Esophagus muscularis mucosa (tissue), 4 donors: ENCODE measurements around the gene PCDH15.

Experiments used
- CTCF ChIP-seq, 3 experiments: fragments of 200-600 bp in 2 of 3; fragments of 450-650 bp in 1 of 3; sonication (generic) in 2 of 3; IDR thresholded peaks; one replicate each; pipeline ENCODE4 v1.5.1; 2017 to 2019; ENCODE audit warnings: antibody characterized with exemption in 3 of 3, mild to moderate bottlenecking in 2 of 3, moderate library complexity in 1 of 3
- EP300 ChIP-seq: sonication (generic); formaldehyde crosslinking; IDR thresholded peaks from one replicate; pipeline ENCODE4 v1.6.1; 2017; ENCODE audit warnings: antibody characterized with exemption
- POLR2A ChIP-seq: fragments of 450-650 bp; IDR thresholded peaks from one replicate; pipeline ENCODE4 v1.6.1; 2017; ENCODE audit warnings: antibody characterized with exemption, moderate library complexity, mild to moderate bottlenecking, low read depth

GRCh38 chr10:54722075-54722474 lies 79.0 kb downstream of the PCDH15 start:
- TF ChIP-seq CTCF (IDR thresholded peaks at IDR 0.05) (no peak), EP300 (no peak), POLR2A (no peak)
